Measurements from ENCODE around the gene SAMD3. TPM values are rescaled to one million over a fixed set of nuclear protein-coding genes. Genes with fewer than 3 reads are reported as not detected.

Gene SAMD3
- total RNA-seq, 1 donor from 2014 or later: 0.35 TPM

DNA sequence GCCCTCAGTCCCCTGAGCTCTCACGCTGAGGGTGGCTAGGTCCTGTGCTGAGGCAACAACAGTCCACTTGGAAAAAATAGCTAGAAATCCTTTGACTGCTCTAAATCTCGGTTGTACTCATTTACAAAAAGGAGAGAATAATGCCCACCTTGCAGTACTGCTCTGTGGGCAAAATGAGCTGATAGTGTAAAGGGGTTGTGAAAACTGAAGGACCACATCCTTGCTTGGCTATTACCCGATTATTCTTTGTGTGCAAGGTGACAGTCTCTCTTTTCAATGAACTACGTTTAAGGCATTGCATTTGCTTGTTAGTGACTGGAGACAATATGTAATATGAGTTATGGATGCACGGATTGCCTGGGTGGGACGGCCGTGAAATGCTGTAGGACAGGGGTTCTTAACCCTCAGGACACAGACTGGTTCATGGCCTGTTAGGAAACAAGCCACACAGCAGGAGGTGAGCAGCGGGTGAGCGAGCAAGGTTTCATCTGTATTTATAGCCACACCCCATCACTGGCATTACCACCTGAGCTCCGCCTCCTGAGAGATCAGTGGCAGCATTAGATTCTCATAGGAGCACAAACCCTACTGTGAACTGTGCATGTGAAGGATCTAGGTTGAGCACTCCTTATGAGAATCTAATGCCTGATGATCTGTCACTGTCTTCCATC lies 14.6 kb downstream of the SAMD3 start:
- Mint-ChIP-seq H3K36me3 (ENCODE audit: low read depth) (no peaks in the 10 kb centered on the region), H3K4me1 (ENCODE audit: low read depth) (no peaks in the 10 kb centered on the region), H3K9me3 (ENCODE audit: low read depth) (no peaks in the 10 kb centered on the region), H3K27ac (ENCODE audit: unreplicated experiment) (no peak overlapping the region), H3K27me3 (ENCODE audit: low read depth) (no peaks in the 10 kb centered on the region), H3K4me3 (ENCODE audit: unreplicated experiment) (no peak overlapping the region)
- no peak for DNase-seq (ENCODE audit: low spot score)
- TF ChIP-seq, protein P1, sequence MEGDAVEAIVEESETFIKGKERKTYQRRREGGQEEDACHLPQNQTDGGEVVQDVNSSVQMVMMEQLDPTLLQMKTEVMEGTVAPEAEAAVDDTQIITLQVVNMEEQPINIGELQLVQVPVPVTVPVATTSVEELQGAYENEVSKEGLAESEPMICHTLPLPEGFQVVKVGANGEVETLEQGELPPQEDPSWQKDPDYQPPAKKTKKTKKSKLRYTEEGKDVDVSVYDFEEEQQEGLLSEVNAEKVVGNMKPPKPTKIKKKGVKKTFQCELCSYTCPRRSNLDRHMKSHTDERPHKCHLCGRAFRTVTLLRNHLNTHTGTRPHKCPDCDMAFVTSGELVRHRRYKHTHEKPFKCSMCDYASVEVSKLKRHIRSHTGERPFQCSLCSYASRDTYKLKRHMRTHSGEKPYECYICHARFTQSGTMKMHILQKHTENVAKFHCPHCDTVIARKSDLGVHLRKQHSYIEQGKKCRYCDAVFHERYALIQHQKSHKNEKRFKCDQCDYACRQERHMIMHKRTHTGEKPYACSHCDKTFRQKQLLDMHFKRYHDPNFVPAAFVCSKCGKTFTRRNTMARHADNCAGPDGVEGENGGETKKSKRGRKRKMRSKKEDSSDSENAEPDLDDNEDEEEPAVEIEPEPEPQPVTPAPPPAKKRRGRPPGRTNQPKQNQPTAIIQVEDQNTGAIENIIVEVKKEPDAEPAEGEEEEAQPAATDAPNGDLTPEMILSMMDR (IDR thresholded peaks at IDR 0.05): no peak

DNA sequence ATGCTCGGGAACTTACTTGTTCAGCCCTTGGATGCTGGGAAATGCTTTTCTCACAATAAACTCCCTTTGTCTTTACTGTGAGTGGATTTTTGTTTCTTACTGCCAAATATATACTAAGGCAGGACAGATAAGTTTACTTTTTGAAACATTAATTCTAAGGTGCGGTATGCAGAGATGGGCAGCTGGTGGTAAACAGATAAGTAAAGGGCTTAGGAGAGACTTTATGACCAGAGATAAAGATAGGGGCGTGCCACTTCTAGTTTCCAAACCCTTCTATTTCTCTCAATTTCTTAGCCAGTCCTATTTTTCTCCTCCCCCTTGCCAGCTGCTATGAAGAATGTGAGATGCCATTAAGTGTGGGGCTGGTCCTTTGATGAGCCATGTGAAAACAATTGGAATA lies 16.3 kb downstream of the SAMD3 start:
- no peak for DNase-seq (ENCODE audit: low spot score)
- Mint-ChIP-seq H3K27me3 (ENCODE audit: low read depth) (no peaks in the 10 kb centered on the region), H3K27ac (ENCODE audit: unreplicated experiment) (no peak overlapping the region), H3K4me1 (ENCODE audit: low read depth) (no peaks in the 10 kb centered on the region), H3K4me3 (ENCODE audit: unreplicated experiment) (no peak overlapping the region), H3K36me3 (ENCODE audit: low read depth) (no peaks in the 10 kb centered on the region), H3K9me3 (ENCODE audit: low read depth) (no peaks in the 10 kb centered on the region)
- TF ChIP-seq, protein P1 (IDR thresholded peaks at IDR 0.05): no peak

- TF ChIP-seq, protein P1 (IDR thresholded peaks at IDR 0.05): no peak
- H3K4me3 Mint-ChIP-seq (ENCODE audit: unreplicated experiment): no peak overlapping the region
- H3K27ac Mint-ChIP-seq (ENCODE audit: unreplicated experiment): no peak overlapping the region
- no peaks in the 10 kb centered on the region for H3K27me3 Mint-ChIP-seq (ENCODE audit: low read depth)
- no peak for DNase-seq (ENCODE audit: low spot score)
- no peaks in the 10 kb centered on the region for H3K4me1 Mint-ChIP-seq (ENCODE audit: low read depth)
- peaks cover 3% of the 10 kb centered on the region for H3K9me3 Mint-ChIP-seq (ENCODE audit: low read depth)
- no peaks in the 10 kb centered on the region for H3K36me3 Mint-ChIP-seq (ENCODE audit: low read depth)
Measured at GRCh38 chr6:130204322-130204721, 18.4 kb downstream of the SAMD3 start.

DNA sequence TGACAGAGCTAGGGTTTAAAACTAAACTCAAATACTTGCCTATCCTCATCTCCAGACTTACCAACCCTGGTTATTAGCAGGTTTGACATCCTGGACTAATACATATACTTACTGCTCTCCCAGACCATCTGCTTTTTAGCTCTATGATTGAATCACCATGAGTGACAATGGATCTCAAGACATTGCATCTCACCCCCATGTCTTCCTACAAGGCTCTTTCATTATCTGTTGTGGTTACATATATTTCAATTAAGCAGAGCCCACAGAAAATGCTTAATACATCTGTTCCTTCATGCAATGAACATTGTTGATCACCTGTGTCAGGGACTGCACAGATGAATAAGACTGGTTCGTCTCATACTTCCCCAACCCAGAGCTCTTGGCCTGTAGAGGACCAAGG lies 19.4 kb downstream of the SAMD3 start:
- Mint-ChIP-seq H3K27me3 (ENCODE audit: low read depth) (no peaks in the 10 kb centered on the region), H3K27ac (ENCODE audit: unreplicated experiment) (no peak overlapping the region), H3K36me3 (ENCODE audit: low read depth) (no peaks in the 10 kb centered on the region), H3K9me3 (ENCODE audit: low read depth) (peaks cover 3% of the 10 kb centered on the region), H3K4me1 (ENCODE audit: low read depth) (no peaks in the 10 kb centered on the region), H3K4me3 (ENCODE audit: unreplicated experiment) (no peak overlapping the region)
- TF ChIP-seq, protein P1 (IDR thresholded peaks at IDR 0.05): no peak
- no peak for DNase-seq (ENCODE audit: low spot score)

DNA sequence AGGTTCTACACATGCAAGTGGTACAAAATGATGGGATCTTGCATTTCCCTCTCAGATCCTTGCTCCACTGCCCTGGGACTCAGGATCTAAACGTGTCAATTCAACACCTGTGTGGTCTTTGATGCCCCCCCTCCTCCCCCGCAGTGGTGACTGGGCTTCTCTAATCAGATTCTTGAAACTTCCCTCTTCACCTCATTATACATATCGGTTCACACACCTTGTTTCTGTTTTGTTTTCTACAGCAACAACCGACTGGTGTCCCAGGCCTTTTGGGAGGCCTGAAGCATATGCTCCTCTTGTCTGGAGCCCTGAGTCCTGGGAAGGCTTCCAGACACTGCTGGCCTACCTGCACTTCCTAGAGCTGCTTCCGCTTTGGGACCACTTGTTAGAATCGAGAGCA lies 20.0 kb downstream of the SAMD3 start:
- TF ChIP-seq, protein P1 (IDR thresholded peaks at IDR 0.05): no peak

More for the DNA sequence above, 20.0 kb downstream of the SAMD3 start:
- Mint-ChIP-seq H3K9me3 (ENCODE audit: low read depth) (peaks cover 3% of the 10 kb centered on the region), H3K27me3 (ENCODE audit: low read depth) (no peaks in the 10 kb centered on the region), H3K27ac (ENCODE audit: unreplicated experiment) (no peak overlapping the region), H3K4me1 (ENCODE audit: low read depth) (no peaks in the 10 kb centered on the region), H3K36me3 (ENCODE audit: low read depth) (no peaks in the 10 kb centered on the region), H3K4me3 (ENCODE audit: unreplicated experiment) (no peak overlapping the region)
- no peak for DNase-seq (ENCODE audit: low spot score)
